Activated CD4-positive, alpha-beta T cell treated with anti-CD3 and anti-CD28 coated beads for 48 hours (primary cell): ENCODE results near the gene CPE.
A peak's percentile ranks its signal among the peaks of the same experiment; 100 is the strongest.
"Not testable (repeated sequence)": the region's sequence is repeated elsewhere in the genome, so short reads cannot be mapped to it uniquely, and the experiment has no call there.

Experiments used
- DNase-seq: peaks from one replicate; pipeline ENCODE4 v3.0.0-alpha.2; 2020

The CPE gene

GRCh38 chr4:165378745-165379677 lies at the start of gene CPE:
TSS of gene CPE (plus strand) at chr4:165379008. CDS start at chr4:165379222, 214 bp downstream.
- peak; percentile 80 for DNase-seq

- DNase-seq: no peak
Observed at GRCh38 chr4:165330071-165330470, 48.7 kb upstream of the CPE start.

- DNase-seq: peak; percentile 13
Observed at GRCh38 chr4:165330666-165331065, 48.1 kb upstream of the CPE start.

- DNase-seq: no peak
Observed at GRCh38 chr4:165331359-165331758, 47.4 kb upstream of the CPE start.

DNA sequence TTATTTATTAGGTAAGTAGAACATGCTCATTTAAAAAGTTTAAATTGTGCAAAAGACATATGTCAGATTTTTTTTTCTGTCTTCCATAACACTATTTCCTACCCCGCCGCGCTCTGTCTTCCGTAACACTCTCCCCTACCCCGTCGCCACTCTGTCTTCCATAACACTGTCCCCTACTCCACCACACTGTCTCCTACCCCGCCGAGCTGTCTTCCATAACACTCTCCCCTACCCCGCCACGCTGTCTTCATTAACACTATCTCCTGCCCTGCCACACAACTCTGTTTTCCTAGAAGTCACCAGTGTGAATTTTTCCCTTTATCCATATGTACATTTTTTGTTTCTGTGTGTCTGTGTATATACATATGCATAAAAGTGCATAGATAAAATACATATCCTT lies 47.0 kb upstream of the CPE start:
- no peak for DNase-seq

- no peak for DNase-seq
Observed at GRCh38 chr4:165332502-165332901, 46.3 kb upstream of the CPE start.

DNA sequence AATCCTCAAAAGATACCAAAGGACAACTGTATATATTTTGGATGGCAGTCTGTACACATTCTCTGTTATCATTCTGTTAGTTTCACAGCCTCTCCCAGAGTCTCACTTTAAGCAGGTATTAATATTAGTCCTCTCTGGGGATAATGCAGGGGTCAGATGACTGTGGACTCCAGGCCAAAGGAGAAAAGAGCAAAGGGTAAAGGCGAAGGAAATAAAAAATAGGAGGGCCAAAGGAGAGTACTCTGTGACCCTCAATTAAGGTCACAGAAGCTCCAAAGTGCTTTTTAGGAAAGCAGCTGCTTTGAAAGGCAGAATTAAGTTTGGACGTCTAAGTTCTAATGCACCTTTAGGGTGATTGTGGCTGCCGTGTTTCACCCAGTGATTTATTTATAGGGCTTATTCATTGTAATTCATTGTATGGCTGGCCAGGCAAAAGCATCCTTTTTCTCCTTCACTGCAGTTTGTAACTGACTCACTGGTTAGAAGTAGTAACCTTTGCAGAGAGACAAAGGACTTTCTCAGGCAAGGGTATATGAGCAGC lies 43.6 kb upstream of the CPE start:
- DNase-seq: no peak

GRCh38 chr4:165336743-165337142 lies 42.1 kb upstream of the CPE start:
- no peak for DNase-seq

- DNase-seq: not testable (repeated sequence)
Observed at GRCh38 chr4:165342340-165342739, 36.5 kb upstream of the CPE start.

DNA sequence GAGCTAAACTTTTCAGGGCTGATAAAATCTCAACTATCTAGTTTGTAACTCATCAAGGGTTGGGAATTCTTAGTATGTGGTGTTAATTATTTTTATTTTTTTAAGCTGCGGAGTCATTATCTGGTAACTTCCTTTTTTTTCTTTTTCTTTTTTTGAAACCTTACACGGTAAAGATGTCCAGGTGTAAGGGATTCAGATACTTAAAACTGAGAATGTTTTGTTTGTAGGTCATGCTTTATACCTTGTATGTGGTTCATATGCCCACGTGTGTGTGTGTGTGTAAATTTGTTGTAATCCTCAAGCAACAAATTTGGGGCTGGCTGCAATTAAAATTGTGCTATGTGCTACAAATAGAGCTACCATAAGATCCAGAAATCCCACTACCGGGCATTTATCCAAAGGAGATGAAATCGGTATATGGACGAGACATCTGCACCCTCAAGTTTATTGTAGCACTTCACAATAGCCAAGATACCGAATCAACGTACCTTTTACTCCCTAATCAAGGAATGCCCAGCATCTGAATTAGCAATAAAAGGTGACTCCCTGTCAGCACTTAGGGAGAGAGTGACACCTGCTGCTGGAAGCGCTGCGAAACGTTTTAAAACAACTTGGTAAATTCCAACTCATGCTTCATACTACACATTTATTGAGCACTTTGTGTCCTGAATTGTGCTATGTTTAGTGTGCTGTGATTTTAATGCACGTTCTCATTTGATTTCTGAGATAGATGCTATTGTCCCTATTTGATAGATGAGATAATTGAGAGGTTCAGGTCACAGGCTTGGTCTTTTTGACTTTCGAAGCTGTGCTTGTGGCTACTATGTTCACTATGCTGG lies 35.2 kb upstream of the CPE start:
- no peak for DNase-seq

GRCh38 chr4:165345666-165346417 lies 33.0 kb upstream of the CPE start:
- DNase-seq: no peak

GRCh38 chr4:165347647-165348569 lies 30.9 kb upstream of the CPE start:
- no peak for DNase-seq

- DNase-seq: peak; percentile 24
Observed at GRCh38 chr4:165351359-165352130, 27.3 kb upstream of the CPE start.

DNA sequence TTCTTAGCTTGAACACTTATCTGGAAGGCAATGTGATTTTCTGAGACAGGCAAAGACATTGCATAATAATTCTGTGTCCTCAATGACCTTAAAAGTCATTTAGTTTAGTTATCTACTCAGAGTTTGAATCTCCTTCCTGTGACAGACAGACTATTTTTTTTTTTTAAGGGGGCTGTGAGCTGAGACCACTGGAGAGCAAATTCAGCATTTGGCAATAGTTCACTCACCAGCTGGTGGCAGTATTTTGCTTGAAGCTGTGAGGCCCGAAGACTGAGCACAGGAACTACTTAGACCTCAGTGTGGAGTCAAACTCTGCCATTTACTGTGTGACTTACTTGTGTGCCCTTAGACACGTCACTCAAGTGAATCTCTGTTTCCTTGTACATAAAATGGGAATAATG lies 22.9 kb upstream of the CPE start:
- peak; percentile 9 for DNase-seq

GRCh38 chr4:165359506-165359905 lies 19.3 kb upstream of the CPE start:
- DNase-seq: no peak

DNA sequence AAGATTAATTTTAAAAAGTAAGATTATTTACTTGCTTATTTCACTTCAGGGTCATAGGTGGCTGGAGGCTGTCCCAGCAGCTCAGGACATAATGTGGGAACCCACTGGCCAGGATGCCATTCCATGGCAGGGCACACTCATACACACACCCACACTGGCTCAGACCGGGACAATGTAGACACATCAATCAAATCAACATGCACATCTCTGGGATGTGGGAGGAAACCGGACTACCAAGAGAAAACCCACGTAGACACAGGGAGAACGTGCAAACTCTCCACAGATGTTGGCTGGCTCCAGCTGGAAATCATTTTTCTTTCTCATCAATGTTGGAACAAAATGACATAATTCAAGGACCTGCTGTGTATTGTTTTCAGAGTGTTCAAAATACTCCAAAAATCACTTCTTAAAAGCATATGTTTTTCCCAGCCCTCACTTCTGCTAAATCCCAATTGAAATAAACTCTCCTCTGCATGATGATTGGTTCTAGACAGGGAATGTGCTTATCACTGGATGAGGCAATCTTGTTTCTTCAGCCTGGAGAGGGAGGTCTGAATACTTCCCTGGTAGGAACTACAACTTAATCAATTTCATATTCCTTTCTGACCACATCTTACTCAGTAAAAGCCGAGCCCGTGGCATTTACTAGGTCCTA lies 18.6 kb upstream of the CPE start:
- no peak for DNase-seq

DNA sequence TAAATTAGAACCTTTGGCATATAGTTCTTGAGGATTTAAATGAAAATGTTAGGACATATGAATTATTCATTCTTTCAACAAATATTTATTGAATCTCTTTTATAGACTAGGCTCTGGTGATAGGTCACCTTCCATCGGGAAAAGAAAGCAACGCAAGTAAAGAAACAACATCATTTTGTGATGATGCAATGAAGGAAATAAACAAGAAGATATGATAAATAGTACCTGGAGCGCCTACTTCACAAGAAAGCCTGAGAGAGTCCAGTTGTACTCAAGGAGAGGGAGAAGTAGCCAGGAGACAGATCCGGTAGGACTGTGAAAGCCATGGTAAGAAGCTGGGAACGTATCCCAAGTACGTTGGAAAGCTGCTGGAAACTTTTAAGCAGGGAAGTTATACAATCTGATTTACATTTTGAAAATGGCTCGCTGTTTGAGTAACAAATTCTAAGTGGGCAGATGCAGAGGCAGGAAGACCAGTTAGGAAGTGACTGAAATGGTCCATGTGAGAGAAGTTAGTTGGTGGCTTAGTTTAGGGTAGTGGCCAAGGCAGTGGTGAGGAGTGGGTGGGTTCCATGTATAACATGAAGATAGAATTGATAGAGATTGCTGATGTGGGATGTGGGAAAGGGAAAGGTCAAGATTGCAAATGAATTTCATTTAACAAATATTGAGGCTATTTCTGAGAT lies 17.7 kb upstream of the CPE start:
- no peak for DNase-seq

DNA sequence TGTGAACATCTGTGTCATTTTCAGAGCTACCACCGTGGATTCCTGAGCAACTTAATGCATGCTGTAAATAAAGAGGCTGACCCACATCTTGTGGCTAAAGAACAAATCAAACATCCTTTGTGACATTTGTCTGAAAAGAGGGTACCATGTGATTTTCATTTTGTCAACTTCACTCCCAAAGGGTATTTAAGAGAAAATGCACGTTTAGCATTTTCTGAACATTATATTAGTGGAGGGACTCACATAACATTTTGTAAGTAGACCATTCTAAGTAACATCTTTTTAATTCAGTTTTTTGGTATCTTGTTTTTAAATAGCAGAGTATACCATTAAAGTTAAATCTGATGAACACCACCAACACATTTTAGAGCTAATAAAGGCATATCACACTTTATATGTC lies 17.0 kb upstream of the CPE start:
- no peak for DNase-seq

DNA sequence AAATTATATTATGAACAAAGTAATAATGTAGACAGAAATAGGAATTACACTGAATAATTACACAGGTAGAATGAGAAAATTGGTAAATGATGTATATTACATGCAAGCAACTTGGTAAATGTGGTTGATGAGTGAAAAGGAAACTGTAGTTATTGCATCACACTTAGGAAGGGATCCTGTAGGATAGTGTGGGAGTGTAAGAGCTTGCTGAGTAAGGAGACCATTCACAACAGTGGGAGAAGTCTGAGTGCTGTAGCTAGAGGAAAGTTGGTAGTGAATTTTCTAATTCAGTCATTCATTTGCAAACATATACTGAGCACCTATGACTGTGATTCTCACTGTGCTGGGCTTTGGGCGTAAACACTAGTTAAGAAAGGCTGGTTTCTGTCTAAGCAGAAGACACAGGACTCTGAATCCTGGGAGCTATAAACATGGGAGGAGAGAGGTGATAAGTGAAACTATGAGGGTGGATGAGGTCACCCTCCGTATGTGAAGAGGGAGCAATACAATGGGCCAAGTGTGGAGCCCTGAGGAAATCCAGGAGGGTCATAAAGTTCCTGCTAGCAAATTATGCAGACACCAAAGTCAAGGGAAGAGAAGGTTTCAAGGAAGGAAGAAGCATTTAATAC lies 14.2 kb upstream of the CPE start:
- DNase-seq: no peak
